Loucy (cell line): ENCODE results near the gene SRP72.
A peak's percentile ranks its signal among the peaks of the same experiment; 100 is the strongest.
"Not testable (repeated sequence)": the region's sequence is repeated elsewhere in the genome, so short reads cannot be mapped to it uniquely, and the experiment has no call there.

Experiments used
- H2AFZ ChIP-seq: fragments of 200-600 bp; sonication (generic); 2 replicates; pipeline ENCODE4 v1.6.0; 2016; ENCODE audit warnings: antibody characterized with exemption, mild to moderate bottlenecking, low read length, moderate library complexity
- H3F3A ChIP-seq: fragments of 200-600 bp; 2 replicates; pipeline ENCODE4 v1.6.0; 2016; ENCODE audit warnings: antibody characterized with exemption, low read depth, mild to moderate bottlenecking
- H3K27me3 ChIP-seq: fragments of 200-600 bp; sonication (generic); 2 replicates; pipeline ENCODE4 v1.6.1; 2014; ENCODE audit warnings: low read length, mild to moderate bottlenecking; ENCODE audit not compliant: insufficient read depth, poor library complexity, severe bottlenecking
- H3K36me3 ChIP-seq: fragments of 200-600 bp; sonication (generic); 2 replicates; pipeline ENCODE4 v1.6.1; 2016; ENCODE audit warnings: low read length; ENCODE audit not compliant: insufficient read depth
- H3K4me1 ChIP-seq: fragments of 200-600 bp; sonication (generic); 2 replicates; pipeline ENCODE4 v1.5.1; 2014; ENCODE audit warnings: low read length, mild to moderate bottlenecking; ENCODE audit not compliant: insufficient read depth, poor library complexity, severe bottlenecking
- H3K4me2 ChIP-seq: fragments of 200-600 bp; sonication (generic); 2 replicates; pipeline ENCODE4 v1.6.0; 2014; ENCODE audit warnings: antibody characterized with exemption, low read length, low read depth, mild to moderate bottlenecking; ENCODE audit not compliant: poor library complexity, severe bottlenecking
- H3K4me3 ChIP-seq: fragments of 200-600 bp; sonication (generic); 2 replicates; pipeline ENCODE4 v1.5.1; 2014; ENCODE audit warnings: low read length, mild to moderate bottlenecking, mixed read lengths; ENCODE audit not compliant: poor library complexity, severe bottlenecking
- H3K79me2 ChIP-seq: fragments of 200-600 bp; sonication (generic); 2 replicates; pipeline ENCODE4 v1.6.1; 2014; ENCODE audit warnings: low read length; ENCODE audit not compliant: insufficient read depth
- H3K9ac ChIP-seq: fragments of 200-600 bp; sonication (generic); 2 replicates; pipeline ENCODE4 v1.6.0; 2014; ENCODE audit warnings: mild to moderate bottlenecking, low read depth, low read length, moderate library complexity; ENCODE audit not compliant: poor library complexity, severe bottlenecking
- H3K9me2 ChIP-seq: fragments of 200-600 bp; sonication (generic); replicated peaks from 2 replicates; pipeline ENCODE4 v1.6.1; 2016; ENCODE audit warnings: low read depth, low read length, mixed read lengths
- H3K9me3 ChIP-seq: fragments of 200-600 bp; sonication (generic); 2 replicates; pipeline ENCODE4 v1.6.1; 2014; ENCODE audit warnings: mild to moderate bottlenecking, antibody characterized with exemption, low read length, low read depth; ENCODE audit not compliant: insufficient read depth
- H4K20me1 ChIP-seq: fragments of 200-600 bp; sonication (generic); 2 replicates; pipeline ENCODE4 v1.6.0; 2014; ENCODE audit warnings: antibody characterized with exemption, low read length, mild to moderate bottlenecking; ENCODE audit not compliant: insufficient read depth, poor library complexity, severe bottlenecking
- EZH2phosphoT487 ChIP-seq: fragments of 200-600 bp; IDR thresholded peaks from 2 replicates; pipeline ENCODE4 v1.6.1; 2018; ENCODE audit warnings: antibody characterized with exemption, mild to moderate bottlenecking, moderate library complexity, borderline replicate concordance
- TF ChIP-seq, protein P1 (sequence below): fragments of 200-600 bp; sonication (generic); conservative IDR thresholded peaks from 2 replicates; pipeline ENCODE4 v1.5.1; 2014; ENCODE audit warnings: mild to moderate bottlenecking, antibody characterized with exemption, low read length

SRP72 gene

GRCh38 chr4:56463711-56464110, 3.7 kb upstream of the SRP72 start:
- no peaks in the 10 kb centered on the region for H3F3A ChIP-seq
- peaks cover 26% of the 10 kb centered on the region for H3K4me1 ChIP-seq
- no peak overlapping the region for H3K9ac ChIP-seq
- H3K9me3 ChIP-seq: no peaks in the 10 kb centered on the region
- H3K4me2 ChIP-seq: peak overlapping the region; percentile 86
- H3K27me3 ChIP-seq: no peaks in the 10 kb centered on the region
- H3K79me2 ChIP-seq: peaks cover 44% of the 10 kb centered on the region
- no peak overlapping the region for H2AFZ ChIP-seq
- no peak overlapping the region for H3K4me3 ChIP-seq
- H4K20me1 ChIP-seq: peaks cover 17% of the 10 kb centered on the region
- peaks cover 41% of the 10 kb centered on the region for H3K36me3 ChIP-seq
- TF ChIP-seq EZH2phosphoT487: no peak
- TF ChIP-seq, protein P1, sequence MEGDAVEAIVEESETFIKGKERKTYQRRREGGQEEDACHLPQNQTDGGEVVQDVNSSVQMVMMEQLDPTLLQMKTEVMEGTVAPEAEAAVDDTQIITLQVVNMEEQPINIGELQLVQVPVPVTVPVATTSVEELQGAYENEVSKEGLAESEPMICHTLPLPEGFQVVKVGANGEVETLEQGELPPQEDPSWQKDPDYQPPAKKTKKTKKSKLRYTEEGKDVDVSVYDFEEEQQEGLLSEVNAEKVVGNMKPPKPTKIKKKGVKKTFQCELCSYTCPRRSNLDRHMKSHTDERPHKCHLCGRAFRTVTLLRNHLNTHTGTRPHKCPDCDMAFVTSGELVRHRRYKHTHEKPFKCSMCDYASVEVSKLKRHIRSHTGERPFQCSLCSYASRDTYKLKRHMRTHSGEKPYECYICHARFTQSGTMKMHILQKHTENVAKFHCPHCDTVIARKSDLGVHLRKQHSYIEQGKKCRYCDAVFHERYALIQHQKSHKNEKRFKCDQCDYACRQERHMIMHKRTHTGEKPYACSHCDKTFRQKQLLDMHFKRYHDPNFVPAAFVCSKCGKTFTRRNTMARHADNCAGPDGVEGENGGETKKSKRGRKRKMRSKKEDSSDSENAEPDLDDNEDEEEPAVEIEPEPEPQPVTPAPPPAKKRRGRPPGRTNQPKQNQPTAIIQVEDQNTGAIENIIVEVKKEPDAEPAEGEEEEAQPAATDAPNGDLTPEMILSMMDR: no peak
- H3K9me2 ChIP-seq: no peaks in the 10 kb centered on the region

DNA sequence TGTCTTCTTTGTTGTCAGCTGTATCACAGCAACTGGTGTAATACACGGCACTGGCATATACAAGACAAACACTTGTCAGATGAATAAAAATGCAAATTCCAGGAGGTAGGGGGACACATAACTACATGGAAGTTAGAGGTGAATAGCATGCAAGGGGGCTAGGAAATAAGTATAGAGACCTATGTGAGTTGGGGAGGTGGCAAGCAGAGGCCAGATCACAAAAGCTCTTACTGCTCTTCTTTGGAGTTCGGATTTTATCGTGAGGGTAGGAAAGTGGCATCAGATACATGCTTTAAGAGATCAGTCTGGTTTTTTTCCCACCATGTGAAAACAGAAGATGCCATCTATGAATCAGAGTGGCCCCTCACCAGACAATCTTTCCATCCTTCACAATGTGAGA, 2.8 kb upstream of the SRP72 start:
- no peak for TF ChIP-seq EZH2phosphoT487
- H4K20me1 ChIP-seq: peaks cover 26% of the 10 kb centered on the region
- peaks cover 52% of the 10 kb centered on the region for H3K79me2 ChIP-seq

DNA sequence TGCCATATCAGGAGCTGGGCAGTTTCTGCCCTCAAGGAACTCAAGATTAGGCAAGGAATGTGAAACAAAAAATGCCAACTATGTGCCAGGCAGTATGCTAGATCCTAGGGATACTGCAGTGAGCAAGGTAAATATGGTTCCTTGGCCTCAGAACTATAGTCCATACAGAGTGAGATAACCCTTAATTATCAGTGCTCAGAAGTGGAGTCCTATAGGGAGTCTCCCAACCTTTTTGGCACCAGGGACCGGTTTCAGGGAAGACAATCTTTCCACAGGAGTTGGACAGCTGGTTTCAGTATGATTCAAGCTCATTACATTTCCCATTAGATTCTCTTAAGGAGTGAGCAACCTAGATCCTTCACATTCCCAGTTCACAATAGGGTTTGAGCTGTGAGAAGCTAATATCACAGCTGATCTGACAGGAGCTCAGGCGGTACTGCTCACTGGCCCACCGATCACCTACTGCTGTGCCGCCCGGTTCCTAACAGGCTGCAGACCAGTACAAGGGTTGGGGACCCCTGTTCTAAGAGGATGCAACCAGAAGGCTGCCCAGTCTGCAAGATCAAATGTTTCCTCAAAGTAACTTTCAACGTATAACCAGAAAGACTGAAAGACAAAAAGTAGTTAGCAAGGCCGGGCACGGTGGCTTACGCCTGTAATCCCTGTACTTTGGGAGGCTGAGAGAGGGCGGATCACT, 1.7 kb upstream of the SRP72 start:
- no peak for TF ChIP-seq EZH2phosphoT487
- TF ChIP-seq, protein P1: no peak
- no peaks in the 10 kb centered on the region for H3K9me3 ChIP-seq
- H3K4me2 ChIP-seq: peak overlapping the region; percentile 86
- H4K20me1 ChIP-seq: peaks cover 37% of the 10 kb centered on the region
- no peak overlapping the region for H2AFZ ChIP-seq
- no peaks in the 10 kb centered on the region for H3F3A ChIP-seq
- peaks cover 64% of the 10 kb centered on the region for H3K79me2 ChIP-seq
- H3K4me1 ChIP-seq: peaks cover 43% of the 10 kb centered on the region
- H3K9me2 ChIP-seq: no peaks in the 10 kb centered on the region
- peak overlapping the region; percentile 79 for H3K4me3 ChIP-seq
- H3K9ac ChIP-seq: peak overlapping the region; percentile 88
- no peaks in the 10 kb centered on the region for H3K27me3 ChIP-seq
- H3K36me3 ChIP-seq: peaks cover 22% of the 10 kb centered on the region; the same call in 1 of the 2 replicates

More for the DNA sequence above, 2.8 kb upstream of the SRP72 start:
- Histone ChIP-seq H3K9me3 (no peaks in the 10 kb centered on the region), H3K4me1 (peaks cover 35% of the 10 kb centered on the region), H3F3A (no peaks in the 10 kb centered on the region), H3K4me2 (peak overlapping the region; percentile 86), H3K9ac (peak overlapping the region; percentile 88), H3K27me3 (no peaks in the 10 kb centered on the region), H3K4me3 (peak overlapping the region; percentile 79), H2AFZ (no peak overlapping the region), H3K36me3 (peaks cover 32% of the 10 kb centered on the region), H3K9me2 (no peaks in the 10 kb centered on the region)

DNA sequence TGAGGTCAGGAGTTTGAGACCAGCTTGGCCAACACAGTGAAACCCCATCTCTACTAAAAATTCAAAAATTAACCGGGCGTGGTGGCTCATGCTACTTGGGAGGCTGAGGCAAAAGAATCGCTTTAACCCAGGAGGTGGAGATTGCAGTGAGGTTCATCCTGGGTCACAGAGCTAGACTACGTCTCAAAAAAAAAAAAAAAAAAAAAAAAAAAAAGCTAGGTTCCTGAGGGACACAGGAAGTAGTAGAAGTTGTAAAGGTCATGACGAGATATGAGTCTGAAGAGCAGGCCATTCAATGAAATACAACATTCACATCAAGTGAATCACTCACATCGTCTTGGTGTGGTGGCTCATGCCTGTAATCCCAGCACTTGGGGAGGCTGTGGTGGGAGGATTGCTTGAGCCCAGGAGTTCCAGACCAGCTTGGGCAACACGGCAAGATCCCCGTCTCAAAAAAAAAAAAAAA, 1.1 kb upstream of the SRP72 start:
- Histone ChIP-seq H3K4me2 (peak overlapping the region; percentile 86), H3K4me3 (peak overlapping the region; percentile 79), H3K4me1 (peaks cover 47% of the 10 kb centered on the region), H3K36me3 (peaks cover 22% of the 10 kb centered on the region), H4K20me1 (peaks cover 37% of the 10 kb centered on the region), H3K9ac (peak overlapping the region; percentile 88), H3K79me2 (peaks cover 70% of the 10 kb centered on the region)
- not testable (repeated sequence) for H3K27me3 ChIP-seq, H3K9me3 ChIP-seq, H2AFZ ChIP-seq, H3K9me2 ChIP-seq, H3F3A ChIP-seq
